ENCODE measurements around the gene PPARG. TPM values are rescaled to one million over a fixed set of nuclear protein-coding genes. Genes with fewer than 3 reads are reported as not detected.
"Not testable (repeated sequence)": the region's sequence is repeated elsewhere in the genome, so short reads cannot be mapped to it uniquely, and the experiment has no call there.

The PPARG gene
- polyA plus RNA-seq, 2 of the 4 experiments (the other 2 are of a cell fraction): 38.9 to 43.1 TPM

DNA sequence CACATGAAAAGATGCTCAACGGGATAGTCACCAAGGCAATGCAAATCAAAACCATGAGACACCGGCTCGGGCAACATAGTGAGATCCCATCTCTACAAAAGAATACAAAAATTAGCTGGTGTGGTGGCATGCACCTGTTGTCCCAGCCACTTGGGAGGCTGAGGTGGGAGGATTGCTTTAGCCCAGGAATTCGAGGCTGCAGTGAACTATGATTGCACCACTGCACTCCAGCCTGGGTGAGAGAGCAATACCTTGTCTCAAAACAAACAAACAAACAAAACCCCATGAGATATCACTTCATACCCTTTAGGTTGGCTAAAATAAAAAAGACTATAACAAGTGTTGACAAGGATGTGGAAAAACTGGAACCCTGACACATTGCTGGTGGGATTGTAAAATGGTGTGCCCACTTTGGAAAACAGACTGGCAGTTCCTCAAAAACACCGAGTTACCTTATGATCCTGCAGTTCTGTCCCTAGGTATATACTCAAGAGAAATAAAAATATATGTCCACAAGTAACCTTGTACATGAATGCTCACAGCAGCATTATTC, 3.8 kb upstream of the PPARG start:
- WGBS (ENCODE audit: missing lambda C conversion rate): 85% methylated on average over 5 of the region's 5 CpGs
- no peak overlapping the region for H3K27ac ChIP-seq
- TF ChIP-seq KDM1A (IDR thresholded peaks at IDR 0.05; ENCODE audit: low read depth): 0 out of 2 replicates have a peak, but pooled peaks have one; percentile 43
- no peak for TF ChIP-seq RAD21 (conservative IDR thresholded peaks at IDR 0.05 in 1 of 2, IDR thresholded peaks at IDR 0.05 in 1 of 2)
- no peak for TF ChIP-seq MYC (IDR thresholded peaks at IDR 0.05; ENCODE audit: borderline replicate concordance, low read length)
- no peak for TF ChIP-seq ZC3H11A (IDR thresholded peaks at IDR 0.05)
- TF ChIP-seq CHD4 (IDR thresholded peaks at IDR 0.05; ENCODE audit: borderline replicate concordance): peak; percentile 81
- TF ChIP-seq TP53 (CRISPR knock-in tag; IDR thresholded peaks at IDR 0.05): no peak
- TF ChIP-seq, protein P1, sequence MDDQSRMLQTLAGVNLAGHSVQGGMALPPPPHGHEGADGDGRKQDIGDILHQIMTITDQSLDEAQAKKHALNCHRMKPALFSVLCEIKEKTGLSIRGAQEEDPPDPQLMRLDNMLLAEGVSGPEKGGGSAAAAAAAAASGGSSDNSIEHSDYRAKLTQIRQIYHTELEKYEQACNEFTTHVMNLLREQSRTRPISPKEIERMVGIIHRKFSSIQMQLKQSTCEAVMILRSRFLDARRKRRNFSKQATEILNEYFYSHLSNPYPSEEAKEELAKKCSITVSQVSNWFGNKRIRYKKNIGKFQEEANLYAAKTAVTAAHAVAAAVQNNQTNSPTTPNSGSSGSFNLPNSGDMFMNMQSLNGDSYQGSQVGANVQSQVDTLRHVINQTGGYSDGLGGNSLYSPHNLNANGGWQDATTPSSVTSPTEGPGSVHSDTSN (IDR thresholded peaks at IDR 0.05): no peak
- TF ChIP-seq ZFP36 (IDR thresholded peaks at IDR 0.05; ENCODE audit: borderline replicate concordance, partially characterized antibody): peak; percentile 77
- no peak for TF ChIP-seq CBX8 (IDR thresholded peaks at IDR 0.05)
- TF ChIP-seq POLR2AphosphoS2 (conservative IDR thresholded peaks at IDR 0.05; ENCODE audit: low read length): no peak
- no peak for TF ChIP-seq CTCF (IDR thresholded peaks at IDR 0.05)
- TF ChIP-seq MAZ (IDR thresholded peaks at IDR 0.05; ENCODE audit: borderline replicate concordance, low read depth, low read length): no peak
- TF ChIP-seq CBX2 (IDR thresholded peaks at IDR 0.05; ENCODE audit: borderline replicate concordance, low read depth): no peak
- TF ChIP-seq NR3C1 (IDR thresholded peaks at IDR 0.05): no peak
- TF ChIP-seq JUNB (IDR thresholded peaks at IDR 0.05): no peak
- TF ChIP-seq SREBF2 (IDR thresholded peaks at IDR 0.05): no peak
- TF ChIP-seq, protein P2, sequence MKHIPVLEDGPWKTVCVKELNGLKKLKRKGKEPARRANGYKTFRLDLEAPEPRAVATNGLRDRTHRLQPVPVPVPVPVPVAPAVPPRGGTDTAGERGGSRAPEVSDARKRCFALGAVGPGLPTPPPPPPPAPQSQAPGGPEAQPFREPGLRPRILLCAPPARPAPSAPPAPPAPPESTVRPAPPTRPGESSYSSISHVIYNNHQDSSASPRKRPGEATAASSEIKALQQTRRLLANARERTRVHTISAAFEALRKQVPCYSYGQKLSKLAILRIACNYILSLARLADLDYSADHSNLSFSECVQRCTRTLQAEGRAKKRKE (CRISPR knock-in tag; IDR thresholded peaks at IDR 0.05; ENCODE audit: low read depth): no peak
- TF ChIP-seq, protein P3, sequence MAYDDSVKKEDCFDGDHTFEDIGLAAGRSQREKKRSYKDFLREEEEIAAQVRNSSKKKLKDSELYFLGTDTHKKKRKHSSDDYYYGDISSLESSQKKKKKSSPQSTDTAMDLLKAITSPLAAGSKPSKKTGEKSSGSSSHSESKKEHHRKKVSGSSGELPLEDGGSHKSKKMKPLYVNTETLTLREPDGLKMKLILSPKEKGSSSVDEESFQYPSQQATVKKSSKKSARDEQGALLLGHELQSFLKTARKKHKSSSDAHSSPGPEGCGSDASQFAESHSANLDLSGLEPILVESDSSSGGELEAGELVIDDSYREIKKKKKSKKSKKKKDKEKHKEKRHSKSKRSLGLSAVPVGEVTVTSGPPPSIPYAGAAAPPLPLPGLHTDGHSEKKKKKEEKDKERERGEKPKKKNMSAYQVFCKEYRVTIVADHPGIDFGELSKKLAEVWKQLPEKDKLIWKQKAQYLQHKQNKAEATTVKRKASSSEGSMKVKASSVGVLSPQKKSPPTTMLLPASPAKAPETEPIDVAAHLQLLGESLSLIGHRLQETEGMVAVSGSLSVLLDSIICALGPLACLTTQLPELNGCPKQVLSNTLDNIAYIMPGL (CRISPR knock-in tag; IDR thresholded peaks at IDR 0.05; ENCODE audit: borderline replicate concordance): no peak
- no peak for TF ChIP-seq RARB (CRISPR knock-in tag; IDR thresholded peaks at IDR 0.05)
- TF ChIP-seq EP300 (IDR thresholded peaks at IDR 0.05): no peak
- no peaks in the 10 kb centered on the region for H3K9me3 ChIP-seq
- no peak overlapping the region for H3K4me2 ChIP-seq
- POLR2A ChIA-PET: no interaction called here
- CTCF ChIA-PET: interaction anchor here (1.2 to 1.5 kb wide), 2 partner anchors 24 to 190 kb away, joined by 3 to 4 read pairs; no protein-coding TSS in a partner anchor
- no peak for FAIRE-seq
- no peak overlapping the region for H3K4me3 ChIP-seq
- DNase-seq (ENCODE audit: low read depth in 1 of 2, low spot score in 1 of 2): no peak
- peaks cover 19% of the 10 kb centered on the region; the same call in 2 of the 3 replicates for H3K4me1 ChIP-seq
- ATAC-seq: no peak

DNA sequence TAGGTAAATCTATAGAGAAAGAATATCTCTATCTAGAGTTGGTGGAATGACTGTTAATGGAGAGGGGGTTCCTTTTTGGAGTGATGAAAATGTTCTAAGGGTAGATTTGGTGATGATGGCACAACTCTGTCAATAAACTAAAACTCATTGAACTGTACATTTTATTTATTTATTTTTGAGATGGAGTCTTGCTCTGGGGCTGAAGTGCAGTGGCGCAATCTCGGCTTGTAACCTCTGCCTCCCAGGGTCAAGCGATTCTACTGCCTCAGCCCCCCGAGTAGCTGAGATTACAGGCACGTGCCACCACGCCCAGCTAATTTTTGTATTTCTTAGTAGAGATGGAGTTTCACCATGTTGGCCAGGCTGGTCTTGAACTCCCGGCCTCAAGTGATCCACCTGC, 3.1 kb upstream of the PPARG start:
- not testable (repeated sequence) for DNase-seq (ENCODE audit: low read depth in 1 of 2, low spot score in 1 of 2); FAIRE-seq; H3K9me3 ChIP-seq; H3K27ac ChIP-seq; ATAC-seq; H3K4me2 ChIP-seq; H3K4me3 ChIP-seq
- ChIA-PET CTCF (interaction anchor here (0.7 to 3.9 kb wide), 6 partner anchors 13 to 194 kb away, joined by 3 to 27 read pairs (median 4); no protein-coding TSS in a partner anchor), POLR2A (interaction anchor here (0.7 kb wide), 1 partner anchor 91 kb away, joined by 3 read pairs; no protein-coding TSS in a partner anchor)
- 97% methylated on average over 7 of the region's 7 CpGs for WGBS (ENCODE audit: missing lambda C conversion rate)
- peaks cover 19% of the 10 kb centered on the region for H3K4me1 ChIP-seq
